Ishikawa (cell line): Measurements from ENCODE around the gene L1TD1.

Experiments used
- CEBPB ChIP-seq: IDR thresholded peaks from 2 replicates; pipeline ENCODE4 v1.6.1; 2012
- CREB1 ChIP-seq: IDR thresholded peaks from 2 replicates; pipeline ENCODE4 v1.6.1; 2012; ENCODE audit warnings: low read depth
- EP300 ChIP-seq: IDR thresholded peaks from 2 replicates; pipeline ENCODE4 v1.6.1; 2012; ENCODE audit warnings: borderline replicate concordance
- FOXM1 ChIP-seq: IDR thresholded peaks from 2 replicates; pipeline ENCODE4 v1.6.1; 2012; ENCODE audit warnings: low read depth, borderline replicate concordance
- MAX ChIP-seq: IDR thresholded peaks from 2 replicates; pipeline ENCODE4 v1.6.1; 2012
- NFIC ChIP-seq: IDR thresholded peaks from 2 replicates; pipeline ENCODE4 v1.6.1; 2012
- RAD21 ChIP-seq: IDR thresholded peaks from 2 replicates; pipeline ENCODE4 v1.6.1; 2012; ENCODE audit warnings: low read depth
- REST ChIP-seq: IDR thresholded peaks from 2 replicates; pipeline ENCODE4 v1.6.1; 2012; ENCODE audit warnings: low read depth, mild to moderate bottlenecking
- TAF1 ChIP-seq: IDR thresholded peaks from 2 replicates; pipeline ENCODE4 v1.6.1; 2012; ENCODE audit warnings: low read depth, mild to moderate bottlenecking
- TCF12 ChIP-seq: IDR thresholded peaks from 2 replicates; pipeline ENCODE4 v1.6.1; 2012; ENCODE audit warnings: low read depth
- TEAD4 ChIP-seq: IDR thresholded peaks from 2 replicates; pipeline ENCODE4 v1.6.1; 2012
- YY1 ChIP-seq: IDR thresholded peaks from 2 replicates; pipeline ENCODE4 v1.6.1; 2012; ENCODE audit warnings: low read depth
- ZBTB7A ChIP-seq: IDR thresholded peaks from 2 replicates; pipeline ENCODE4 v1.6.1; 2012; ENCODE audit warnings: low read depth

DNA sequence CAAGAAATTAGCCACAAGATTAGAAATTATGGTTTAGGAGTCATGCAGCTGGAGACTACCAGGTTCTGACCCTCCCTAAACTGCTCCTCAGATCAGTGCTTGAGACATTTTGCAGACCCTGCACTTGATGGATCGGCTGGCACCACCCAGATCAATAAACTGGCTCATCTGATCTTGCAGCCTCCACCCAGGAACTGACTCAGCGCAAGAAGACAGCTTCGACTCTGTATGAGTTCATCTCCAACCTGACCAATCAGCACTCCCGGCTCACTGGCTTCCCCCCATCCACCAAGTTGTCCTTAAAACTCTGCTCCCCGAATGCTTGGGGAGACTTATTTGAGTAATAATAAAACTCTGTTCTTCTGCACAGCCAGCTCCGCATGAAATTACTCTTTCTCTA is 40.0 kb downstream of the L1TD1 start:
- no peak for TF ChIP-seq ZBTB7A
- no peak for TF ChIP-seq TEAD4
- TF ChIP-seq CREB1, result no peak
- TF ChIP-seq EP300, result no peak
- no peak for TF ChIP-seq TAF1
- TF ChIP-seq RAD21, result no peak
- TF ChIP-seq MAX, result no peak
- TF ChIP-seq REST, result no peak
- no peak for TF ChIP-seq CEBPB
- TF ChIP-seq TCF12, result no peak
- TF ChIP-seq FOXM1, result no peak
- TF ChIP-seq NFIC, result no peak
- TF ChIP-seq YY1, result no peak
